CD4-positive, alpha-beta T cell (primary cell): ENCODE measurements around the gene MRPL53. TPM values are rescaled to one million over a fixed set of nuclear protein-coding genes. Genes with fewer than 3 reads are reported as not detected.
"Not testable (repeated sequence)": the region's sequence is repeated elsewhere in the genome, so short reads cannot be mapped to it uniquely, and the experiment has no call there.

Experiments
- ATAC-seq: fragments of 200-7000 bp; cut with Tn5 transposase; one replicate; pipeline ENCODE4 v1.10.0; 2022; ENCODE audit warnings: mild to moderate bottlenecking; ENCODE audit not compliant: poor library complexity
- CTCF ChIA-PET: fragments of 350-600 bp; sonication (Branson Sonifier 250); formaldehyde crosslinking; loops from one replicate; lab custom pipeline; 2021; ENCODE audit warnings: antibody characterized with exemption, inconsistent platforms; lab: Charles Lee
- POLR2A ChIA-PET: fragments of 350-600 bp; sonication (Branson Sonifier 250); formaldehyde crosslinking; loops from one replicate; lab custom pipeline; 2021; ENCODE audit warnings: antibody characterized with exemption, inconsistent platforms; lab: Charles Lee
- DNase-seq, 14 experiments: peaks; one replicate each; pipeline ENCODE4 v3.0.0-alpha.2; 2013 to 2020; ENCODE audit warnings: mixed read lengths in 2 of 14
- H3K27ac ChIP-seq, 2 donors: one replicate each; pipeline versions ENCODE4 v1.5.1 to v1.7.0; 2013; ENCODE audit warnings: low read length in 2 of 2, low read depth in 1 of 2, mild to moderate bottlenecking in 1 of 2
- H3K27me3 ChIP-seq, 2 experiments: 1 replicate in 1 of 2; 2 replicates in 1 of 2; pipeline versions ENCODE4 v1.6.1 to v1.7.0; 2013; ENCODE audit warnings: low read length in 2 of 2, control low read depth in 1 of 2, mild to moderate bottlenecking in 1 of 2, moderate library complexity in 1 of 2; ENCODE audit not compliant: insufficient read depth in 2 of 2, control insufficient read depth in 1 of 2
- H3K36me3 ChIP-seq: one replicate; pipeline ENCODE4 v1.6.1; 2013; ENCODE audit warnings: low read length, control low read depth; ENCODE audit not compliant: insufficient read depth
- H3K4me1 ChIP-seq: one replicate; pipeline ENCODE4 v1.6.1; 2013; ENCODE audit warnings: low read length, control low read depth; ENCODE audit not compliant: insufficient read depth
- H3K4me3 ChIP-seq: one replicate; pipeline ENCODE4 v1.5.1; 2013; ENCODE audit warnings: mild to moderate bottlenecking, low read length, moderate library complexity
- H3K9me3 ChIP-seq, 2 experiments: 1 replicate in 1 of 2; 2 replicates in 1 of 2; pipeline versions ENCODE4 v1.6.1 to v1.7.0; 2013; ENCODE audit warnings: low read length in 2 of 2, mild to moderate bottlenecking in 2 of 2, control low read depth in 1 of 2, moderate library complexity in 1 of 2; ENCODE audit not compliant: control insufficient read depth in 1 of 2, insufficient read depth in 1 of 2
- H3K27ac Mint-ChIP-seq: one replicate; pipeline ENCODE4 v1.8.0; 2020; ENCODE audit warnings: mixed read lengths
- H3K27me3 Mint-ChIP-seq: one replicate; pipeline ENCODE4 v1.8.0; 2021; ENCODE audit warnings: mixed read lengths
- H3K36me3 Mint-ChIP-seq: one replicate; pipeline ENCODE4 v1.8.0; 2021; ENCODE audit warnings: low read depth, mixed read lengths
- H3K4me1 Mint-ChIP-seq: one replicate; pipeline ENCODE4 v1.8.0; 2021; ENCODE audit warnings: low read depth, mixed read lengths
- H3K4me3 Mint-ChIP-seq: one replicate; pipeline ENCODE4 v1.8.0; 2020; ENCODE audit warnings: mild to moderate bottlenecking, mixed read lengths
- H3K9me3 Mint-ChIP-seq: one replicate; pipeline ENCODE4 v1.8.0; 2020; ENCODE audit warnings: mixed read lengths
- intact Hi-C, 2 experiments: fragments of 100-400 bp; cut with DNase I in 1 of 2; cut with micrococcal nuclease in 1 of 2; formaldehyde crosslinking; loops; one replicate each; pipeline versions ENCODE4 v1.15.1 to v1.9.0; 2023 to 2025; cut with DNase I, micrococcal nuclease
- total RNA-seq, 174 experiments: library from RNA in 2 of 174; stranded (reverse) in 2 of 174; gene quantifications; one replicate each; pipeline ENCODE4 v1.2.3 and lab custom pipeline; 2021 to 2026
- TF ChIP-seq, protein P1 (sequence below): fragments of 200-600 bp; IDR thresholded peaks from one replicate; pipeline ENCODE4 v1.8.0; 2022; ENCODE audit warnings: antibody characterized with exemption, mild to moderate bottlenecking

Gene MRPL53
- total RNA-seq, 2 experiments from 2014 or later: 39.5 to 44.3 TPM

DNA sequence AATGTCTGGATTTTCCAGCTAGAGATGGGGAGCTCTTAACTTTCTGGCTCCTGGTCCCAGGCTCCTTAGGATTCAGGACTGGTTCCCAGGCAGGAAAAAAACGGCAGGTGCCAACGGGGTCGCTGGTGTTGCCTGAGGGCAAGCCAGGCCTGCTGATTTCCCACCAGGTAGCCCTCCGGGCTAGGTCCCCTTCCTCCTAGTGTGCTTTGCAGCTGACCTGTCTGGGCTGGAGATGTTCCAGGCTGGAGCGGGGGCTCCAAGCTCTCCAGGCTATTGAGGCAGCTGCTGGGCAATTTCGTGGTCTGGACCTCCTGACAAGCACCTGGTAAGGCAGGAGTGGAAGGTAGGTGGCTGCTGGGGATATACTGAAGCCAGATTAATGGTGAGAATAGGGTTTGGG lies 2.0 kb upstream of the MRPL53 start:
- no peak overlapping the region for H3K4me3 ChIP-seq
- POLR2A ChIA-PET: interaction anchor here (0.7 to 9.1 kb wide), 3 partner anchors 8 to 44 kb away, joined by 4 to 225 read pairs (median 86); partner anchors contain the start of genes CCDC142, INO80B, TTC31 and WBP1
- H3K27ac Mint-ChIP-seq: no peak overlapping the region
- H3K27ac ChIP-seq: no peak overlapping the region
- TF ChIP-seq, protein P1, sequence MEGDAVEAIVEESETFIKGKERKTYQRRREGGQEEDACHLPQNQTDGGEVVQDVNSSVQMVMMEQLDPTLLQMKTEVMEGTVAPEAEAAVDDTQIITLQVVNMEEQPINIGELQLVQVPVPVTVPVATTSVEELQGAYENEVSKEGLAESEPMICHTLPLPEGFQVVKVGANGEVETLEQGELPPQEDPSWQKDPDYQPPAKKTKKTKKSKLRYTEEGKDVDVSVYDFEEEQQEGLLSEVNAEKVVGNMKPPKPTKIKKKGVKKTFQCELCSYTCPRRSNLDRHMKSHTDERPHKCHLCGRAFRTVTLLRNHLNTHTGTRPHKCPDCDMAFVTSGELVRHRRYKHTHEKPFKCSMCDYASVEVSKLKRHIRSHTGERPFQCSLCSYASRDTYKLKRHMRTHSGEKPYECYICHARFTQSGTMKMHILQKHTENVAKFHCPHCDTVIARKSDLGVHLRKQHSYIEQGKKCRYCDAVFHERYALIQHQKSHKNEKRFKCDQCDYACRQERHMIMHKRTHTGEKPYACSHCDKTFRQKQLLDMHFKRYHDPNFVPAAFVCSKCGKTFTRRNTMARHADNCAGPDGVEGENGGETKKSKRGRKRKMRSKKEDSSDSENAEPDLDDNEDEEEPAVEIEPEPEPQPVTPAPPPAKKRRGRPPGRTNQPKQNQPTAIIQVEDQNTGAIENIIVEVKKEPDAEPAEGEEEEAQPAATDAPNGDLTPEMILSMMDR: no peak
- no peak for ATAC-seq
- no peak for DNase-seq
- H3K36me3 ChIP-seq: peaks cover 27% of the 10 kb centered on the region
- H3K4me1 Mint-ChIP-seq: peaks cover 30% of the 10 kb centered on the region
- H3K9me3 ChIP-seq: no peaks in the 10 kb centered on the region
- no peaks in the 10 kb centered on the region for H3K9me3 Mint-ChIP-seq
- CTCF ChIA-PET: interaction anchor here (0.8 to 2.2 kb wide), 5 partner anchors 9 to 83 kb away, joined by 3 to 8 read pairs (median 3); partner anchors contain the start of genes CCDC142, MOGS and TTC31
- H3K27me3 ChIP-seq: no peaks in the 10 kb centered on the region
- H3K4me1 ChIP-seq: peaks cover 30% of the 10 kb centered on the region
- intact Hi-C loops: loop anchor here (5.0 kb wide), 2 partner anchors 52 to 82 kb away; partner anchors contain the start of genes C2orf81 (in 1 of the 2) and WDR54 (in 1 of the 2)
- no peaks in the 10 kb centered on the region for H3K27me3 Mint-ChIP-seq
- peaks cover 51% of the 10 kb centered on the region for H3K36me3 Mint-ChIP-seq
- no peak overlapping the region for H3K4me3 Mint-ChIP-seq

DNA sequence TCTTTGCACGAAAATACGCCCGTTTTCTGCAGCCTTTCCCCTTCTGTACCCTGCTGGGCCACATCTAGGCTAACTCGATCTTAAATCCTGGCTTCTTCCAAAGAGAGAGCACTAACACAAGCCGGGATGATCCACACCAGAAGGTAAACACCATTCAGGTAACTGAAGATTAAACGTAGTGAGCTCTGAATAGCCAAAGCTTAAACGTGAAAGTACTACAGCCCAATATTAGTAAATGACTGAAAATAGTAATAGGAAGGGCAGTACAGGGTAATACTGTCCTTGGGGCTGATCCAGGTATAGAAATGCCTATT lies 422 bp upstream of the MRPL53 start:
- ChIA-PET POLR2A (interaction anchor here (0.9 to 9.1 kb wide), 16 partner anchors 9 to 736 kb away, joined by 3 to 225 read pairs (median 5); partner anchors contain the start of genes AUP1, C2orf81, CCDC142 and DQX1), CTCF (interaction anchor here (1.0 to 2.1 kb wide), 4 partner anchors 10 to 81 kb away, joined by 3 to 21 read pairs (median 6); partner anchors contain the start of genes CCDC142, TTC31 and WBP1)
- Histone ChIP-seq H3K4me3 (peak overlapping the region; percentile 80), H3K36me3 (peaks cover 27% of the 10 kb centered on the region), H3K27ac (peak overlapping the region; percentile 85 to 91), H3K9me3 (no peaks in the 10 kb centered on the region), H3K4me1 (peaks cover 30% of the 10 kb centered on the region), H3K27me3 (no peaks in the 10 kb centered on the region)
- peaks cover 25% of the 10 kb centered on the region for H3K4me1 Mint-ChIP-seq
- DNase-seq (no peak), ATAC-seq (no peak)
- TF ChIP-seq, protein P1: no peak
- peak overlapping the region; percentile 96 for H3K27ac Mint-ChIP-seq
- H3K4me3 Mint-ChIP-seq: peak overlapping the region; percentile 95
- no peaks in the 10 kb centered on the region for H3K9me3 Mint-ChIP-seq
- intact Hi-C loops: loop anchor here (1.0 to 5.0 kb wide), 6 partner anchors 9 to 81 kb away; partner anchors contain the start of genes C2orf81 (in 1 of the 2), CCDC142 (in 1 of the 2), INO80B (in 1 of the 2) and TTC31 (in 1 of the 2)
- H3K36me3 Mint-ChIP-seq: peaks cover 45% of the 10 kb centered on the region
- H3K27me3 Mint-ChIP-seq: no peaks in the 10 kb centered on the region

DNA sequence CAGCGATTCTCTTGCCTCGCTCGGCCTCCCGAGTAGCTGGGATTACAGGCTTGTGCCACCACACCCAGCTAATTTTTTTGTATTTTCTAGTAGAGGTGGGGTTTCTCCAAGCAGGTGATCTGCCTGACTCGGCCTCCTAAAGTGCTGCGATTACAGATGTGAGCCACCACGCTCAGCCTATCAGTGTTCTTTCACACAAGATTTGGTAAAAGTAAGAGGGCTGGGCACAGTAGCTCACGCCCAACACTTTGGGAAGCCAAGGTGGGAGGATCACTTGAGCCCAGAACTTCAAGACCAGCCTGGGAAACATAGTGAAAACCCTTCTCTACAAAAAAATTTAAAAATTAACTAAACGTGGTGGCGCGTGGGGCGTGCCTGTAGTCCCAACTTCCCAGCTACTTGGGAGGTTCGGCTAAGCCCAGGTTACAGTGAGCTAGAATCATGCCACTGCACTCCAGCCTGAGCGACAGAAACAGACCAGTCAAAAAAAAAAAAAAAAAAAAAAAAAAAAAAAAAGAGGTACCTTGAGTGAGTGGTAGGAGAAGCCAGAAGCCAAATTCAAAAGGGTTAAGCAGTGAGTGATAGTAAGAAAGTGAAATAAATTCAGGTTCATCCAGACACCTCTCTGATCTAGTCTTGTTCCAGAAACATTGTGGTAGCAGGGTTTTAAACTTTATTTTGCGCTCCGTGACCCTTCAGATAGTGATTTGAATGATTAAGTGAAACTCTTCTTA lies 981 bp downstream of the MRPL53 start:
- intact Hi-C loops: loop anchor here (1.0 to 5.0 kb wide), 6 partner anchors 11 to 79 kb away; partner anchors contain the start of genes C2orf81 (in 1 of the 2), CCDC142 (in 1 of the 2), INO80B (in 1 of the 2) and TTC31 (in 1 of the 2)

DNA sequence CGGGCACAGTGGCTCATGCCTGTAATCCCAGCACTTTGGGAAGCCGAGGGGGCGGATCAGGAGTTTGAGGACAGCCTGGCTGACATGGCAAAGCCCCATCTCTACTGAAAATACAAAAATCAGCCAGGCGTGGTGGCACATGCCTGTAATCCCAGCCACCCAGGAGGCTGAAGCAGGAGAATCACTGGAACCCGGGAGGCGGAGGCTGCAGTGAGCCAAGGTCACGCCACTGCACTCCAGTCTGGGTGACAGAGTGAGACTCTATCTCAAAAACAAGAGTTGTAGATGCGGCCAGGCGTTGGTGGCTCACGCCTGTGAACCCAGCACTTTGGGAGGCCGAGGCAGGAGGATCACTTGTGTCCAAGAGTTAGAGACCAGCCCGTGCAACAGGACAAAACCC lies 1.7 kb downstream of the MRPL53 start:
- CTCF ChIA-PET: interaction anchor here (0.6 to 1.0 kb wide), 2 partner anchors 13 to 691 kb away, joined by 3 read pairs; partner anchors contain the start of genes DUSP11 and WBP1
- H3K27ac ChIP-seq: not testable (repeated sequence)

More for the DNA sequence above, 981 bp downstream of the MRPL53 start:
- peaks cover 34% of the 10 kb centered on the region for H3K36me3 Mint-ChIP-seq
- peaks cover 25% of the 10 kb centered on the region for H3K4me1 Mint-ChIP-seq
- Histone ChIP-seq H3K4me1 (peaks cover 30% of the 10 kb centered on the region), H3K9me3 (no peaks in the 10 kb centered on the region), H3K4me3 (peak overlapping the region; percentile 80), H3K27me3 (no peaks in the 10 kb centered on the region), H3K36me3 (peaks cover 19% of the 10 kb centered on the region), H3K27ac (peak overlapping the region; percentile 85 to 91)
- DNase-seq (peak in 1 of 14 experiments; percentile 21), ATAC-seq (no peak)
- CTCF ChIA-PET: interaction anchor here (0.6 to 2.1 kb wide), 4 partner anchors 13 to 692 kb away, joined by 3 to 8 read pairs (median 4); partner anchors contain the start of genes DUSP11, INO80B and WBP1
- H3K4me3 Mint-ChIP-seq: peak overlapping the region; percentile 95
- H3K27me3 Mint-ChIP-seq: no peaks in the 10 kb centered on the region
- POLR2A ChIA-PET: interaction anchor here (1.2 to 9.1 kb wide), 6 partner anchors 10 to 59 kb away, joined by 5 to 225 read pairs (median 15); partner anchors contain the start of genes AUP1, C2orf81, CCDC142 and HTRA2
- H3K27ac Mint-ChIP-seq: peak overlapping the region; percentile 96
- TF ChIP-seq, protein P1: no peak
- H3K9me3 Mint-ChIP-seq: no peaks in the 10 kb centered on the region

More for the DNA sequence above, 1.7 kb downstream of the MRPL53 start:
- not testable (repeated sequence) for H3K9me3 Mint-ChIP-seq, H3K27me3 Mint-ChIP-seq, H3K27me3 ChIP-seq, H3K9me3 ChIP-seq, H3K4me3 ChIP-seq, ATAC-seq, DNase-seq
- Histone ChIP-seq H3K4me1 (peaks cover 35% of the 10 kb centered on the region), H3K36me3 (peaks cover 17% of the 10 kb centered on the region)
- H3K4me1 Mint-ChIP-seq: peaks cover 30% of the 10 kb centered on the region
- peaks cover 34% of the 10 kb centered on the region for H3K36me3 Mint-ChIP-seq
- H3K27ac Mint-ChIP-seq: peak overlapping the region; percentile 83
- POLR2A ChIA-PET: interaction anchor here (3.8 to 9.1 kb wide), 2 partner anchors 11 to 14 kb away, joined by 86 to 225 read pairs; partner anchors contain the start of genes CCDC142, INO80B, TTC31 and WBP1
- intact Hi-C loops: loop anchor here (5.0 kb wide), 2 partner anchors 48 to 78 kb away; partner anchors contain the start of genes C2orf81 (in 1 of the 2) and WDR54 (in 1 of the 2)
- H3K4me3 Mint-ChIP-seq: peak overlapping the region; percentile 79
